PC-3 (cell line): Measurements from ENCODE around the gene PSMC1. TPM values are rescaled to one million over a fixed set of nuclear protein-coding genes. Genes with fewer than 3 reads are reported as not detected.
A peak's percentile ranks its signal among the peaks of the same experiment; 100 is the strongest.

Source experiments
- ATAC-seq: fragments of 200-7000 bp; cut with Tn5 transposase; 2 replicates; pipeline ENCODE4 v1.9.1; 2020; ENCODE audit warnings: mild to moderate bottlenecking, moderate library complexity
- BruUV-seq: library from RNA; stranded (reverse); fragments of 400-500 nt; replicated peaks from 2 replicates; lab custom pipeline; 2021; lab: Mats Ljungman, UMichigan
- CTCF ChIA-PET: fragments of 300-600 bp; sonication (Branson Sonifier 250); formaldehyde crosslinking; loops from one replicate; lab custom pipeline; 2022; ENCODE audit warnings: antibody characterized with exemption; lab: Charles Lee
- POLR2A ChIA-PET: fragments of 300-600 bp; sonication (Branson Sonifier 250); formaldehyde crosslinking; loops from one replicate; lab custom pipeline; 2022; ENCODE audit warnings: antibody characterized with exemption; ENCODE audit not compliant: unreplicated experiment; lab: Charles Lee
- DNase-seq: peaks from one replicate; pipeline ENCODE4 v3.0.0-alpha.2; 2015
- H2AFZ ChIP-seq: fragments of 300-600 bp; sonication (generic); 2 replicates; pipeline ENCODE4 v1.6.0; 2016; ENCODE audit warnings: antibody characterized with exemption, low read length
- H3F3A ChIP-seq: fragments of 300-600 bp; sonication (generic); one replicate; pipeline ENCODE4 v1.6.0; 2017; ENCODE audit warnings: antibody characterized with exemption, low read length, control low read depth, mild to moderate bottlenecking; ENCODE audit not compliant: unreplicated experiment
- H3K27ac ChIP-seq: fragments of 300-600 bp; sonication (generic); 2 replicates; pipeline ENCODE4 v1.5.1; 2016; ENCODE audit warnings: mild to moderate bottlenecking, low read length
- H3K27me3 ChIP-seq: fragments of 300-600 bp; sonication (generic); 2 replicates; pipeline ENCODE4 v1.6.1; 2016; ENCODE audit warnings: low read length, mixed read lengths
- H3K36me3 ChIP-seq: fragments of 300-600 bp; sonication (generic); 2 replicates; pipeline ENCODE4 v1.6.1; 2016; ENCODE audit warnings: low read depth, mixed run types, low read length, mixed read lengths
- H3K4me1 ChIP-seq: fragments of 300-600 bp; sonication (generic); 2 replicates; pipeline ENCODE4 v1.5.1; 2016; ENCODE audit warnings: low read length; ENCODE audit not compliant: insufficient read depth
- H3K4me2 ChIP-seq: fragments of 300-600 bp; sonication (generic); 2 replicates; pipeline ENCODE4 v1.6.0; 2016; ENCODE audit warnings: low read length
- H3K4me3 ChIP-seq: fragments of 300-600 bp; sonication (generic); 2 replicates; pipeline ENCODE4 v1.5.1; 2016; ENCODE audit warnings: mild to moderate bottlenecking, low read length, mixed read lengths
- H3K79me2 ChIP-seq: fragments of 300-600 bp; sonication (generic); 2 replicates; pipeline ENCODE4 v1.6.1; 2017; ENCODE audit warnings: low read length, mixed read lengths
- H3K9ac ChIP-seq: fragments of 300-600 bp; sonication (generic); 2 replicates; pipeline ENCODE4 v1.6.0; 2016; ENCODE audit warnings: mild to moderate bottlenecking, low read length
- H3K9me2 ChIP-seq: fragments of 300-600 bp; sonication (generic); replicated peaks from 2 replicates; pipeline ENCODE4 v1.6.1; 2016; ENCODE audit warnings: mixed run types, low read length, mixed read lengths
- H3K9me3 ChIP-seq: fragments of 300-600 bp; sonication (generic); 2 replicates; pipeline ENCODE4 v1.6.1; 2016; ENCODE audit warnings: low read length, mixed read lengths
- H4K20me1 ChIP-seq: fragments of 300-600 bp; sonication (generic); 2 replicates; pipeline ENCODE4 v1.6.1; 2016; ENCODE audit warnings: low read length, mixed read lengths
- EZH2 ChIP-seq: fragments of 300-600 bp; sonication (generic); IDR thresholded peaks from one replicate; pipeline ENCODE4 v1.6.1; 2017; ENCODE audit warnings: antibody characterized with exemption, mild to moderate bottlenecking, low read length; ENCODE audit not compliant: unreplicated experiment
- EZH2phosphoT487 ChIP-seq: fragments of 300-600 bp; sonication (generic); IDR thresholded peaks from 2 replicates; pipeline ENCODE4 v1.6.1; 2018; ENCODE audit warnings: mild to moderate bottlenecking, antibody characterized with exemption, low read length, borderline replicate concordance
- intact Hi-C: fragments of 100-400 bp; cut with micrococcal nuclease; formaldehyde crosslinking; loops from 2 replicates; pipeline ENCODE4 v1.9.0; 2023
- total RNA-seq: library from RNA; depleted of rRNA; stranded (reverse); fragments of >200 nt; gene quantifications from 2 replicates; pipeline ENCODE4 v1.2.3, GENCODE V29; 2014
- TF ChIP-seq, protein P1 (sequence below): fragments of 300-600 bp; sonication (generic); conservative IDR thresholded peaks from 2 replicates; pipeline ENCODE4 v1.5.1; 2017; ENCODE audit warnings: antibody characterized with exemption, low read depth, mild to moderate bottlenecking, low read length

The PSMC1 gene
- total RNA-seq, 1 experiment from 2014 or later, result 208 TPM

GRCh38 chr14:90278199-90279175, 22.1 kb downstream of the PSMC1 start:
- no peaks in the 10 kb centered on the region for H3K27me3 ChIP-seq
- DNase-seq (no peak), ATAC-seq (no peak)
- no peaks in the 10 kb centered on the region for H3K9me2 ChIP-seq
- no peaks in the 10 kb centered on the region for H3K9me3 ChIP-seq
- H3K79me2 ChIP-seq, result no peaks in the 10 kb centered on the region
- no peak overlapping the region for H3K4me3 ChIP-seq
- intact Hi-C loops, result no loop called here
- TF ChIP-seq EZH2, result no peak
- TF ChIP-seq, protein P1, sequence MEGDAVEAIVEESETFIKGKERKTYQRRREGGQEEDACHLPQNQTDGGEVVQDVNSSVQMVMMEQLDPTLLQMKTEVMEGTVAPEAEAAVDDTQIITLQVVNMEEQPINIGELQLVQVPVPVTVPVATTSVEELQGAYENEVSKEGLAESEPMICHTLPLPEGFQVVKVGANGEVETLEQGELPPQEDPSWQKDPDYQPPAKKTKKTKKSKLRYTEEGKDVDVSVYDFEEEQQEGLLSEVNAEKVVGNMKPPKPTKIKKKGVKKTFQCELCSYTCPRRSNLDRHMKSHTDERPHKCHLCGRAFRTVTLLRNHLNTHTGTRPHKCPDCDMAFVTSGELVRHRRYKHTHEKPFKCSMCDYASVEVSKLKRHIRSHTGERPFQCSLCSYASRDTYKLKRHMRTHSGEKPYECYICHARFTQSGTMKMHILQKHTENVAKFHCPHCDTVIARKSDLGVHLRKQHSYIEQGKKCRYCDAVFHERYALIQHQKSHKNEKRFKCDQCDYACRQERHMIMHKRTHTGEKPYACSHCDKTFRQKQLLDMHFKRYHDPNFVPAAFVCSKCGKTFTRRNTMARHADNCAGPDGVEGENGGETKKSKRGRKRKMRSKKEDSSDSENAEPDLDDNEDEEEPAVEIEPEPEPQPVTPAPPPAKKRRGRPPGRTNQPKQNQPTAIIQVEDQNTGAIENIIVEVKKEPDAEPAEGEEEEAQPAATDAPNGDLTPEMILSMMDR, result no peak
- TF ChIP-seq EZH2phosphoT487, result no peak
- H3F3A ChIP-seq, result no peaks in the 10 kb centered on the region
- H3K4me1 ChIP-seq, result peaks cover 15% of the 10 kb centered on the region
- H3K4me2 ChIP-seq, result no peak overlapping the region
- no peak overlapping the region for H3K9ac ChIP-seq
- no peak overlapping the region for H3K27ac ChIP-seq
- H3K36me3 ChIP-seq, result no peaks in the 10 kb centered on the region; the same call in 1 of the 2 replicates
- POLR2A ChIA-PET, result no interaction called here
- BruUV-seq, result no TSS peak
- CTCF ChIA-PET, result no interaction called here
- H2AFZ ChIP-seq, result no peak overlapping the region
- no peaks in the 10 kb centered on the region for H4K20me1 ChIP-seq

DNA sequence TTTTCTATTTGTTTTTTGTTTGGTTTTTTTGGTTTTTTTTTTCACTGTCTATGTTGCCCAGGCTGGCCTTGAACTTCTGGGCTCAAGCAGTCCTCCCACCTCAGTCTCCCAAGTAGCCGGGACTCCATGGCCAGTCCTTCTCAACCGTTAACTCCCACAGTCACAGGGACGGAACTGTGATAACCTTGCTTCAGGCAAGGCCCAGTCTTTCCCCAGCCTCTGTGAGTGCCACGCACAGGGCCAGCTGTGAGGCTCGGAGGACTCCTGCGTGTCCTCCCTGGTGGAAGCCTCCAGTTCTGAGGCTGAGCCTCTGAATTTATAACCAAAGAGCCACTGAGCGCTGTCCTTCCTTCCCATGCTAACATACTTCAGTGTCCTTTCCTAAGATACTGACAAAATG, 23.7 kb downstream of the PSMC1 start:
- H3K9ac ChIP-seq, result no peak overlapping the region
- H3K27me3 ChIP-seq, result no peaks in the 10 kb centered on the region
- DNase-seq (no peak), ATAC-seq (no peak)
- no peaks in the 10 kb centered on the region for H3K9me2 ChIP-seq
- H4K20me1 ChIP-seq, result no peaks in the 10 kb centered on the region
- H2AFZ ChIP-seq, result no peak overlapping the region
- H3K9me3 ChIP-seq, result no peaks in the 10 kb centered on the region
- H3K4me3 ChIP-seq, result no peak overlapping the region
- no peak overlapping the region for H3K27ac ChIP-seq
- no peaks in the 10 kb centered on the region for H3K79me2 ChIP-seq
- intact Hi-C loops, result no loop called here
- peaks cover 15% of the 10 kb centered on the region for H3K4me1 ChIP-seq
- ChIA-PET POLR2A (no interaction called here), CTCF (no interaction called here)
- TF ChIP-seq EZH2 (no peak), EZH2phosphoT487 (no peak)
- TF ChIP-seq, protein P1, result no peak
- no peaks in the 10 kb centered on the region; the same call in 1 of the 2 replicates for H3K36me3 ChIP-seq
- no peak overlapping the region for H3K4me2 ChIP-seq
- BruUV-seq, result no TSS peak
- H3F3A ChIP-seq, result no peaks in the 10 kb centered on the region

- ATAC-seq, result peak; percentile 91
- Histone ChIP-seq H3F3A (no peaks in the 10 kb centered on the region), H3K27me3 (no peaks in the 10 kb centered on the region), H3K4me3 (no peak overlapping the region), H4K20me1 (no peaks in the 10 kb centered on the region), H3K9me3 (no peaks in the 10 kb centered on the region), H3K9me2 (no peaks in the 10 kb centered on the region), H3K79me2 (no peaks in the 10 kb centered on the region), H2AFZ (no peak overlapping the region), H3K4me2 (peak overlapping the region; percentile 24; the same call in 1 of the 2 replicates), H3K27ac (0 out of 2 replicates have a peak overlapping the region, but pooled peaks have one; percentile 1), H3K9ac (no peak overlapping the region), H3K36me3 (no peaks in the 10 kb centered on the region; the same call in 1 of the 2 replicates), H3K4me1 (peaks cover 15% of the 10 kb centered on the region)
- CTCF ChIA-PET, result interaction anchor here (0.6 kb wide), 1 partner anchor 20 kb away, joined by 3 read pairs; no protein-coding TSS in a partner anchor
- BruUV-seq, result no TSS peak
- intact Hi-C loops, result no loop called here
- TF ChIP-seq, protein P1, result no peak
- TF ChIP-seq EZH2, result no peak
- POLR2A ChIA-PET, result no interaction called here
- DNase-seq, result peak; percentile 76
These were observed 24.9 kb downstream of the PSMC1 start for GRCh38 chr14:90281261-90281660.
